Neural progenitor cell (in vitro differentiated cells): ENCODE data around the gene NDUFB6. TPM values are rescaled to one million over a fixed set of nuclear protein-coding genes. Genes with fewer than 3 reads are reported as not detected.

Experiments used
- DNase-seq: peaks from one replicate; pipeline ENCODE4 v3.0.0-alpha.2; 2016; ENCODE audit warnings: low spot score
- H2AFZ ChIP-seq: fragments of 200-600 bp; sonication (generic); replicated peaks from 2 replicates; pipeline ENCODE4 v1.6.1; 2016; ENCODE audit warnings: antibody characterized with exemption
- H3F3A ChIP-seq: fragments of 200-600 bp; sonication (generic); 2 replicates; pipeline ENCODE4 v1.6.1; 2016; ENCODE audit warnings: antibody characterized with exemption, low read depth
- H3K27ac ChIP-seq: fragments of 200-600 bp; sonication (generic); 2 replicates; pipeline ENCODE4 v1.5.1; 2016; ENCODE audit warnings: mild to moderate bottlenecking
- H3K27me3 ChIP-seq: fragments of 200-600 bp; sonication (generic); 2 replicates; pipeline ENCODE4 v1.6.1; 2016; ENCODE audit warnings: mild to moderate bottlenecking, moderate library complexity
- H3K36me3 ChIP-seq: fragments of 200-600 bp; sonication (generic); 2 replicates; pipeline ENCODE4 v1.5.1; 2016
- H3K4me1 ChIP-seq: fragments of 200-600 bp; sonication (generic); 2 replicates; pipeline ENCODE4 v1.6.1; 2016; ENCODE audit warnings: mixed run types
- H3K4me2 ChIP-seq: fragments of 200-600 bp; sonication (generic); 2 replicates; pipeline ENCODE4 v1.6.1; 2016
- H3K4me3 ChIP-seq: fragments of 200-600 bp; sonication (generic); 2 replicates; pipeline ENCODE4 v1.5.1; 2016
- H3K79me2 ChIP-seq: fragments of 200-600 bp; sonication (generic); 2 replicates; pipeline ENCODE4 v1.6.1; 2016; ENCODE audit warnings: low read depth
- H3K9ac ChIP-seq: fragments of 200-600 bp; sonication (generic); 2 replicates; pipeline ENCODE4 v1.6.1; 2016
- H3K9me3 ChIP-seq: fragments of 200-600 bp; sonication (generic); 2 replicates; pipeline ENCODE4 v1.5.1; 2016; ENCODE audit warnings: low read depth
- H4K20me1 ChIP-seq: fragments of 200-600 bp; sonication (generic); 2 replicates; pipeline ENCODE4 v1.6.1; 2016; ENCODE audit warnings: low read depth
- H3K27ac Mint-ChIP-seq: 3 replicates; pipeline ENCODE4 v1.8.0; 2021; ENCODE audit warnings: mixed read lengths
- H3K27me3 Mint-ChIP-seq: 2 replicates; pipeline ENCODE4 v1.8.0; 2022; ENCODE audit warnings: low read depth, mild to moderate bottlenecking, inconsistent platforms, moderate library complexity, mixed read lengths; ENCODE audit not compliant: insufficient read depth
- H3K36me3 Mint-ChIP-seq: 3 replicates; pipeline ENCODE4 v1.8.0; 2021; ENCODE audit warnings: mixed read lengths
- H3K4me1 Mint-ChIP-seq: 3 replicates; pipeline ENCODE4 v1.8.0; 2021; ENCODE audit warnings: mixed read lengths
- H3K4me3 Mint-ChIP-seq: 3 replicates; pipeline ENCODE4 v1.8.0; 2021; ENCODE audit warnings: mild to moderate bottlenecking, moderate library complexity, mixed read lengths
- H3K9me3 Mint-ChIP-seq: 3 replicates; pipeline ENCODE4 v1.8.0; 2020; ENCODE audit warnings: mixed read lengths
- EZH2 ChIP-seq: fragments of 200-600 bp; sonication (generic); IDR thresholded peaks from 2 replicates; pipeline ENCODE4 v1.6.1; 2017; ENCODE audit warnings: antibody characterized with exemption, mild to moderate bottlenecking, moderate library complexity
- EZH2phosphoT487 ChIP-seq: fragments of 200-600 bp; sonication (generic); IDR thresholded peaks from 2 replicates; pipeline ENCODE4 v1.6.1; 2017; ENCODE audit warnings: antibody characterized with exemption
- total RNA-seq: library from RNA; depleted of rRNA; stranded (reverse); fragments of >200 nt; gene quantifications from 2 replicates; pipeline ENCODE4 v1.2.3, GENCODE V29; 2015; ENCODE audit warnings: low replicate concordance
- TF ChIP-seq, protein P1 (sequence below): fragments of 200-600 bp; sonication (generic); IDR thresholded peaks from 2 replicates; pipeline ENCODE4 v1.5.1; 2017; ENCODE audit warnings: antibody characterized with exemption, mild to moderate bottlenecking

NDUFB6 gene
- total RNA-seq, 1 donor from 2014 or later = 64.9 TPM

DNA sequence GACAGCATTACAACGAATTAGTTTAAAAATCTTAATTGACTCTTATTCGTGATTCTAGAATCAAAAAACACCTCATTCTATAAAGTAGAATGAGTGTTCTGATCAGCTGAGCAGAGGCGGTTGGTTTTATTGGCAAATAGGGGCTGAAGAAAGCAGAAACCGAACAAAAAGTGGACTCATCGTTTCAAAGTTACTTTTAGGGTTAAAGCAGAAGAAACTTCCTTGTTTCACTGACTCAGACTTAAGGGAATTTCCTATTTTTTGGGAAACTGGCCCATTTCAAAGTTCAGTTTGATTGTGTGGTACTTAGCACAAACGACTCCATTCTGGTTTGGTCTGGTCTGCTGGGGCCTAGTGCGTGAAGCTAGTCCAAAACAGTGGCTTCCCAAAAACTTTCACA, 862 bp upstream of the NDUFB6 start:
- no peak overlapping the region for H3K27ac ChIP-seq
- H3K9me3 ChIP-seq = no peaks in the 10 kb centered on the region

DNA sequence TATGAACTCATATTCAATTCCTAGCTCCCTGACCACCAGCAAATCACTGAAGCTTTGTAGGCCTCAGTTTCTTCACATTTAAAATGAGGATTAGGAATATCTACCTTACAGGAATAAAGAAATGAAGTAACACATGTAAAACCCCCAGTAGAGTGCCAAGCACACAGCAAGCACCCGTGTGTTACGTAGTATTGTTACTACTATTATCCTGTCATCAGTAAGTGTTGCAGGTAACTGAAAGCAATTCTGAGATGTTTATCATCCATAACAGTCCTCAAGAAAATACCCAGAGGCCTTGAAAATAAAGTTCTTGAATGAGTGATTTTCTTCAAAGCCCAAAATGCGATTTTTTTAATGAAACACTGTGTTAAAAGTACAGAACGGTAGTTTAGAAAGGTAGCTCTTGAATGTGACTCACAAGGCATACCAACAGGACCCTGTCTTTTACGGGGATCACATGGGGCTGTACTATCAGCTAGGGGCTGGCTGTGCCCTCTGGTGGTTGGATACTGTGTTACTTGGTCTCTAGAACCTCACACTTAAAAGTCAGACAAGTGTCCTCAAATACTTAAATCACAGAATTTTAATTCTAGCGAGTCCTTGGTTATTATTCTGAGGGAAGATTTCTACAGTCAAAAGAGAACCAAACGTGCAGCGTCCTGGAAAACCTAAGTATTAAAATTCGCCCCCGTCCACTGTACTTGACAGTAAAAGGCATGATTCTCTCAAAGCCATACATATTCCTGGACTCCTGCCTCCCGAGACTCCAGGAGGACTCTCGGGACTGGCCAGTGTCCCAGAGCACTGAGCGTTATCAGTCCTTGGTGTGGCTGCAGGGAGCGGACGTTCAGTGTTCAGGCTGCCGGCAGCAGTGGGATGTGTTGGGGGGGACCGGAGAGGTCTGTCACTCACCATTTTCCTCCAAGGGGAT, 725 bp downstream of the NDUFB6 start:
- no peaks in the 10 kb centered on the region for H3K36me3 ChIP-seq
- Mint-ChIP-seq H3K27ac (peak overlapping the region; percentile 99), H3K4me3 (peak overlapping the region; percentile 99), H3K4me1 (peaks cover 18% of the 10 kb centered on the region), H3K36me3 (peaks cover 10% of the 10 kb centered on the region), H3K9me3 (no peaks in the 10 kb centered on the region), H3K27me3 (peaks cover 5% of the 10 kb centered on the region)
- H3K27ac ChIP-seq = peak overlapping the region; percentile 85
- peak overlapping the region; percentile 92 for H2AFZ ChIP-seq
- peaks cover 18% of the 10 kb centered on the region for H4K20me1 ChIP-seq
- no peak for TF ChIP-seq EZH2phosphoT487
- TF ChIP-seq, protein P1, sequence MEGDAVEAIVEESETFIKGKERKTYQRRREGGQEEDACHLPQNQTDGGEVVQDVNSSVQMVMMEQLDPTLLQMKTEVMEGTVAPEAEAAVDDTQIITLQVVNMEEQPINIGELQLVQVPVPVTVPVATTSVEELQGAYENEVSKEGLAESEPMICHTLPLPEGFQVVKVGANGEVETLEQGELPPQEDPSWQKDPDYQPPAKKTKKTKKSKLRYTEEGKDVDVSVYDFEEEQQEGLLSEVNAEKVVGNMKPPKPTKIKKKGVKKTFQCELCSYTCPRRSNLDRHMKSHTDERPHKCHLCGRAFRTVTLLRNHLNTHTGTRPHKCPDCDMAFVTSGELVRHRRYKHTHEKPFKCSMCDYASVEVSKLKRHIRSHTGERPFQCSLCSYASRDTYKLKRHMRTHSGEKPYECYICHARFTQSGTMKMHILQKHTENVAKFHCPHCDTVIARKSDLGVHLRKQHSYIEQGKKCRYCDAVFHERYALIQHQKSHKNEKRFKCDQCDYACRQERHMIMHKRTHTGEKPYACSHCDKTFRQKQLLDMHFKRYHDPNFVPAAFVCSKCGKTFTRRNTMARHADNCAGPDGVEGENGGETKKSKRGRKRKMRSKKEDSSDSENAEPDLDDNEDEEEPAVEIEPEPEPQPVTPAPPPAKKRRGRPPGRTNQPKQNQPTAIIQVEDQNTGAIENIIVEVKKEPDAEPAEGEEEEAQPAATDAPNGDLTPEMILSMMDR = peak; percentile 78
- no peak for TF ChIP-seq EZH2
- H3K79me2 ChIP-seq = peaks cover 46% of the 10 kb centered on the region
- DNase-seq = peak; percentile 85
- peak overlapping the region; percentile 90 for H3K4me2 ChIP-seq
- no peaks in the 10 kb centered on the region for H3K9me3 ChIP-seq
- no peaks in the 10 kb centered on the region for H3K27me3 ChIP-seq
- H3K4me1 ChIP-seq = peaks cover 18% of the 10 kb centered on the region
- peak overlapping the region; percentile 88 for H3K9ac ChIP-seq
- peaks cover 13% of the 10 kb centered on the region for H3F3A ChIP-seq
- H3K4me3 ChIP-seq = peak overlapping the region; percentile 98

More for the DNA sequence above, 862 bp upstream of the NDUFB6 start:
- peaks cover 3% of the 10 kb centered on the region for H3K36me3 Mint-ChIP-seq
- H3K4me3 Mint-ChIP-seq = peak overlapping the region; percentile 99
- H3K9me3 Mint-ChIP-seq = no peaks in the 10 kb centered on the region
- Histone ChIP-seq H3K36me3 (no peaks in the 10 kb centered on the region), H3K4me2 (peak overlapping the region; percentile 90), H3K27me3 (no peaks in the 10 kb centered on the region), H3F3A (peaks cover 13% of the 10 kb centered on the region), H3K4me1 (peaks cover 18% of the 10 kb centered on the region), H3K79me2 (peaks cover 39% of the 10 kb centered on the region), H4K20me1 (peaks cover 18% of the 10 kb centered on the region), H3K9ac (no peak overlapping the region), H2AFZ (peak overlapping the region; percentile 92), H3K4me3 (peak overlapping the region; percentile 98)
- H3K27ac Mint-ChIP-seq = peak overlapping the region; percentile 99
- no peak for TF ChIP-seq EZH2
- no peak for TF ChIP-seq EZH2phosphoT487
- TF ChIP-seq, protein P1 = no peak
- DNase-seq = no peak
- peaks cover 18% of the 10 kb centered on the region for H3K4me1 Mint-ChIP-seq
- H3K27me3 Mint-ChIP-seq = peaks cover 7% of the 10 kb centered on the region

DNA sequence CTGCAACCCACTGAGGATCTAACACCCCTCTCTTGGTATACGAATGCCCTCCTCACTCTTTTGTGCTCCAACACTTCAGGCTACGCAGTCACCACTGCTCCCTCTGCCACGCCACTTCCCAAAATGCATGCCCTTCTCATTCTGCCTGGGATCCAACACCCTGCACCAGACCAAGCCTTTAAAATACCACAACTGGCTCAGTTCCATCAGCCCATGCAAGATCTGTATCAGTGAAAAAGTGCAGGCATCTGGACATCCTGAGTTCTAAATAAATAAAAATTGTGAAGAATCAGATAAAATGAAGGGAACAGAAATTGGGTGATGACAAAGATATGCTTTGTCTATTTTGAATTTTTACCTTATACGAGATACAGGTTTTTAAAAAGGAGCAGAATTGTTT, 2.7 kb downstream of the NDUFB6 start:
- Histone ChIP-seq H4K20me1 (peaks cover 18% of the 10 kb centered on the region), H3K9me3 (no peaks in the 10 kb centered on the region), H2AFZ (no peak overlapping the region), H3K79me2 (peaks cover 48% of the 10 kb centered on the region), H3K27me3 (no peaks in the 10 kb centered on the region), H3K4me2 (no peak overlapping the region), H3K4me3 (no peak overlapping the region), H3F3A (peaks cover 13% of the 10 kb centered on the region), H3K36me3 (no peaks in the 10 kb centered on the region), H3K27ac (no peak overlapping the region), H3K4me1 (peaks cover 18% of the 10 kb centered on the region), H3K9ac (no peak overlapping the region)
- H3K9me3 Mint-ChIP-seq = no peaks in the 10 kb centered on the region
- no peak overlapping the region for H3K27ac Mint-ChIP-seq
- no peak overlapping the region for H3K4me3 Mint-ChIP-seq
- H3K4me1 Mint-ChIP-seq = peaks cover 18% of the 10 kb centered on the region
- peaks cover 4% of the 10 kb centered on the region for H3K27me3 Mint-ChIP-seq
- TF ChIP-seq EZH2phosphoT487 (no peak), EZH2 (no peak)
- TF ChIP-seq, protein P1 = no peak
- DNase-seq = no peak
- H3K36me3 Mint-ChIP-seq = peaks cover 16% of the 10 kb centered on the region
